KMS-11 (cell line): ENCODE measurements around the gene NOMO2.
"Not testable (repeated sequence)": the region's sequence is repeated elsewhere in the genome, so short reads cannot be mapped to it uniquely, and the experiment has no call there.

Experiments used
- H2AFZ ChIP-seq: fragments of 200-600 bp; sonication (generic); 2 replicates; pipeline ENCODE4 v1.6.1; 2016; ENCODE audit warnings: antibody characterized with exemption, mixed run types, low read depth
- H3K27ac ChIP-seq: fragments of 200-600 bp; sonication (generic); 2 replicates; pipeline ENCODE4 v1.6.1; 2016; ENCODE audit warnings: mild to moderate bottlenecking, mixed run types
- H3K27me3 ChIP-seq: fragments of 200-600 bp; sonication (generic); 2 replicates; pipeline ENCODE4 v1.6.1; 2017; ENCODE audit warnings: mild to moderate bottlenecking, low read depth, mixed run types, moderate library complexity; ENCODE audit not compliant: insufficient read depth
- H3K36me3 ChIP-seq: fragments of 200-600 bp; sonication (generic); 2 replicates; pipeline ENCODE4 v1.6.1; 2017; ENCODE audit warnings: mild to moderate bottlenecking, mixed run types; ENCODE audit not compliant: insufficient read depth
- H3K4me1 ChIP-seq: fragments of 200-600 bp; sonication (generic); 2 replicates; pipeline ENCODE4 v1.6.1; 2016; ENCODE audit warnings: mild to moderate bottlenecking, low read depth, mixed run types; ENCODE audit not compliant: poor library complexity, severe bottlenecking
- H3K4me2 ChIP-seq: fragments of 200-600 bp; sonication (generic); 2 replicates; pipeline ENCODE4 v1.7.0; 2016; ENCODE audit warnings: mild to moderate bottlenecking, mixed run types
- H3K4me3 ChIP-seq: fragments of 200-600 bp; sonication (generic); IDR thresholded peaks from 2 replicates; pipeline ENCODE4 v1.6.1; 2017; ENCODE audit warnings: low read depth, low read length, mixed read lengths; ENCODE audit not compliant: insufficient read depth
- H3K79me2 ChIP-seq: fragments of 200-600 bp; sonication (generic); 2 replicates; pipeline ENCODE4 v1.6.1; 2016; ENCODE audit warnings: low read depth, mixed run types; ENCODE audit not compliant: insufficient read depth
- H3K9ac ChIP-seq: fragments of 200-600 bp; sonication (generic); 2 replicates; pipeline ENCODE4 v1.6.1; 2016; ENCODE audit warnings: mild to moderate bottlenecking, mixed run types
- H4K20me1 ChIP-seq: fragments of 200-600 bp; sonication (generic); 2 replicates; pipeline ENCODE4 v1.6.1; 2016; ENCODE audit warnings: mild to moderate bottlenecking, mixed run types; ENCODE audit not compliant: insufficient read depth

The NOMO2 gene

GRCh38 chr16:18394363-18394762, 167.5 kb downstream of the NOMO2 start:
- not testable (repeated sequence) for H3K79me2 ChIP-seq, H4K20me1 ChIP-seq, H3K9ac ChIP-seq, H2AFZ ChIP-seq, H3K27me3 ChIP-seq, H3K4me2 ChIP-seq, H3K4me3 ChIP-seq, H3K4me1 ChIP-seq, H3K27ac ChIP-seq, H3K36me3 ChIP-seq

- H3K4me2 ChIP-seq, H3K27ac ChIP-seq, H3K79me2 ChIP-seq, H4K20me1 ChIP-seq, H2AFZ ChIP-seq, H3K4me3 ChIP-seq, H3K9ac ChIP-seq, H3K27me3 ChIP-seq, H3K36me3 ChIP-seq, H3K4me1 ChIP-seq: not testable (repeated sequence)
These were observed 174.1 kb downstream of the NOMO2 start for GRCh38 chr16:18387767-18388166.

GRCh38 chr16:18386517-18386916, 175.4 kb downstream of the NOMO2 start:
- H3K27ac ChIP-seq: not testable (repeated sequence)

GRCh38 chr16:18385285-18385684, 176.6 kb downstream of the NOMO2 start:
- H3K4me3 ChIP-seq, H2AFZ ChIP-seq, H3K4me1 ChIP-seq, H3K79me2 ChIP-seq, H3K4me2 ChIP-seq, H3K36me3 ChIP-seq, H3K27ac ChIP-seq, H3K9ac ChIP-seq, H4K20me1 ChIP-seq, H3K27me3 ChIP-seq: not testable (repeated sequence)

More at GRCh38 chr16:18386517-18386916, 175.4 kb downstream of the NOMO2 start:
- H2AFZ ChIP-seq, H3K79me2 ChIP-seq, H4K20me1 ChIP-seq, H3K36me3 ChIP-seq, H3K4me2 ChIP-seq, H3K27me3 ChIP-seq, H3K9ac ChIP-seq, H3K4me3 ChIP-seq, H3K4me1 ChIP-seq: not testable (repeated sequence)

GRCh38 chr16:18384869-18385268, 177.0 kb downstream of the NOMO2 start:
- not testable (repeated sequence) for H3K4me3 ChIP-seq, H3K27me3 ChIP-seq, H3K4me1 ChIP-seq, H3K79me2 ChIP-seq, H2AFZ ChIP-seq, H3K4me2 ChIP-seq, H3K27ac ChIP-seq, H3K9ac ChIP-seq, H3K36me3 ChIP-seq, H4K20me1 ChIP-seq

- not testable (repeated sequence) for H3K9ac ChIP-seq, H2AFZ ChIP-seq, H3K36me3 ChIP-seq, H3K4me1 ChIP-seq, H3K4me2 ChIP-seq, H3K4me3 ChIP-seq, H4K20me1 ChIP-seq, H3K27ac ChIP-seq, H3K79me2 ChIP-seq, H3K27me3 ChIP-seq
These were observed 177.7 kb downstream of the NOMO2 start for GRCh38 chr16:18384098-18384636.

- not testable (repeated sequence) for H3K4me3 ChIP-seq, H4K20me1 ChIP-seq
These were observed 179.2 kb downstream of the NOMO2 start for GRCh38 chr16:18382696-18383095.

More at GRCh38 chr16:18382696-18383095, 179.2 kb downstream of the NOMO2 start:
- H3K9ac ChIP-seq, H3K36me3 ChIP-seq, H3K27me3 ChIP-seq, H3K79me2 ChIP-seq, H3K4me1 ChIP-seq, H3K4me2 ChIP-seq, H2AFZ ChIP-seq, H3K27ac ChIP-seq: not testable (repeated sequence)
